Measurements from ENCODE around the gene BCL7A. TPM values are rescaled to one million over a fixed set of nuclear protein-coding genes. Genes with fewer than 3 reads are reported as not detected.
"Not testable (repeated sequence)": the region's sequence is repeated elsewhere in the genome, so short reads cannot be mapped to it uniquely, and the experiment has no call there.

The BCL7A gene
- polyA plus RNA-seq, 1 donor = 16.8 TPM

- no peak for DNase-seq (ENCODE audit: low read depth)
These were observed 29.7 kb downstream of the BCL7A start for GRCh38 chr12:122051231-122051876.

GRCh38 chr12:122052285-122052684, 30.6 kb downstream of the BCL7A start:
- no peak for DNase-seq (ENCODE audit: low read depth)

GRCh38 chr12:122054842-122055520, 33.3 kb downstream of the BCL7A start:
- DNase-seq (ENCODE audit: low read depth) = no peak

GRCh38 chr12:122056406-122056805, 34.7 kb downstream of the BCL7A start:
- DNase-seq (ENCODE audit: low read depth) = not testable (repeated sequence)

GRCh38 chr12:122057007-122057735, 35.5 kb downstream of the BCL7A start:
- DNase-seq (ENCODE audit: low read depth) = no peak

- no peak for DNase-seq (ENCODE audit: low read depth)
These were observed 36.1 kb downstream of the BCL7A start for GRCh38 chr12:122057769-122058168.

GRCh38 chr12:122058549-122059149, 37.0 kb downstream of the BCL7A start:
- no peak for DNase-seq (ENCODE audit: low read depth)

GRCh38 chr12:122059203-122059960, 37.7 kb downstream of the BCL7A start:
- no peak for DNase-seq (ENCODE audit: low read depth)

- no peak for DNase-seq (ENCODE audit: low read depth)
These were observed 38.4 kb downstream of the BCL7A start for GRCh38 chr12:122060081-122060501.

GRCh38 chr12:122061253-122061652, 39.6 kb downstream of the BCL7A start:
- no peak for DNase-seq (ENCODE audit: low read depth)

- DNase-seq (ENCODE audit: low read depth) = no peak
These were observed 41.4 kb downstream of the BCL7A start for GRCh38 chr12:122062832-122063693.

GRCh38 chr12:122063694-122064024, 42.0 kb downstream of the BCL7A start:
- DNase-seq (ENCODE audit: low read depth) = no peak

GRCh38 chr12:122064025-122064777, 42.5 kb downstream of the BCL7A start:
- DNase-seq (ENCODE audit: low read depth) = no peak

- no peak for DNase-seq (ENCODE audit: low read depth)
These were observed 43.3 kb downstream of the BCL7A start for GRCh38 chr12:122064780-122065588.

GRCh38 chr12:122067548-122067947, 45.9 kb downstream of the BCL7A start:
- no peak for DNase-seq (ENCODE audit: low read depth)

- DNase-seq (ENCODE audit: low read depth) = no peak
These were observed 46.3 kb downstream of the BCL7A start for GRCh38 chr12:122067966-122068365.

- DNase-seq (ENCODE audit: low read depth) = no peak
These were observed 50.6 kb downstream of the BCL7A start for GRCh38 chr12:122072031-122072970.

GRCh38 chr12:122073815-122074214, 52.1 kb downstream of the BCL7A start:
- DNase-seq (ENCODE audit: low read depth) = no peak

Measured in forelimb muscle (tissue), 1 donor.